Endometrial microvascular endothelial cells (primary cell): ENCODE results near the gene GAB2. TPM values are rescaled to one million over a fixed set of nuclear protein-coding genes. Genes with fewer than 3 reads are reported as not detected.

ENCODE experiments used
- in situ Hi-C: cut with HindIII; loops from 2 replicates; pipeline ENCODE4 v1.10.0; 2017; ENCODE audit warnings: low sequenced_read_pairs, low pct_unique_long_range_greater_than_20kb; ENCODE audit errors: inconsistent ontology term
- total RNA-seq: library from RNA; depleted of rRNA; stranded (reverse); fragments of >200 nt; gene quantifications from one replicate; pipeline ENCODE4 v1.2.3, GENCODE V29; 2015; ENCODE audit errors: inconsistent ontology term

GAB2 gene
- total RNA-seq, 1 donor from 2014 or later: 16.8 TPM

- in situ Hi-C loops: no loop called here
Observed at GRCh38 chr11:78166855-78167469, 250.7 kb downstream of the GAB2 start.

Other genes starting within 250 kb of the GAB2 start
- 8.1 TPM for gene KCTD21, start 229.2 kb downstream of the GAB2 start, total RNA-seq
- 7.9 TPM for gene USP35, start 228.9 kb downstream of the GAB2 start, total RNA-seq
- gene NARS2, start 157.0 kb upstream of the GAB2 start, total RNA-seq: 18.8 TPM